Measurements from ENCODE around the gene KLHL18.

Gene KLHL18

DNA sequence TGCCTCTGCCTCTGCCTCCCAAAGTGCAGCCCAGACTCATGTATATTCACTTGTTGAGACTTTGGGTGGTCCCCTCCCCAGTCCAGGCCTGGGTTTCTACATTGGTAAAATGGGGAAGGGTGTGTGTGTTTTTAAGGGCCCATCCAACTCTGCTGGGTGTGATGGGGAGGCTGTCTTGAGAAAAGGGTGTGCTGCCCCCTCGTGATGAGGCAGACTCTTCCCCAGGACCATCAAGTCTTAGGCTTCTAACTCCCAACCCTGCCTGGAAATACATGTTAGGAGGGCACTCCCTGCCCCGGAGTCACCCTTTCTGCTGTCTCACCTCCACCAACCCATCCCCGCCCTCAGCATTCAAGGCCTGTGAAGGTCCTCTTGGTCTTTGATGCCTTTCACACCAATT, 93.6 kb downstream of the KLHL18 start:
- Mint-ChIP-seq H3K27ac (no peak overlapping the region), H3K27me3 (peaks cover 2% of the 10 kb centered on the region), H3K36me3 (ENCODE audit: low read depth) (peaks cover 10% of the 10 kb centered on the region), H3K4me1 (peaks cover 21% of the 10 kb centered on the region), H3K9me3 (no peaks in the 10 kb centered on the region), H3K4me3 (no peak overlapping the region)
- ATAC-seq: no peak
- no peak for DNase-seq

- ATAC-seq (no peak), DNase-seq (no peak)
- Mint-ChIP-seq H3K9me3 (no peaks in the 10 kb centered on the region), H3K27ac (no peak overlapping the region), H3K36me3 (ENCODE audit: low read depth) (peaks cover 10% of the 10 kb centered on the region), H3K27me3 (peaks cover 2% of the 10 kb centered on the region), H3K4me3 (no peak overlapping the region), H3K4me1 (peaks cover 28% of the 10 kb centered on the region)
Observed at GRCh38 chr3:47377186-47377585, 94.4 kb downstream of the KLHL18 start.

GRCh38 chr3:47378869-47379268, 96.1 kb downstream of the KLHL18 start:
- H3K27ac Mint-ChIP-seq: no peak overlapping the region
- H3K27me3 Mint-ChIP-seq: peaks cover 2% of the 10 kb centered on the region
- peaks cover 15% of the 10 kb centered on the region for H3K36me3 Mint-ChIP-seq (ENCODE audit: low read depth)
- ATAC-seq (no peak), DNase-seq (no peak)
- no peaks in the 10 kb centered on the region for H3K9me3 Mint-ChIP-seq
- H3K4me3 Mint-ChIP-seq: peak overlapping the region; percentile 99
- peaks cover 39% of the 10 kb centered on the region for H3K4me1 Mint-ChIP-seq

DNA sequence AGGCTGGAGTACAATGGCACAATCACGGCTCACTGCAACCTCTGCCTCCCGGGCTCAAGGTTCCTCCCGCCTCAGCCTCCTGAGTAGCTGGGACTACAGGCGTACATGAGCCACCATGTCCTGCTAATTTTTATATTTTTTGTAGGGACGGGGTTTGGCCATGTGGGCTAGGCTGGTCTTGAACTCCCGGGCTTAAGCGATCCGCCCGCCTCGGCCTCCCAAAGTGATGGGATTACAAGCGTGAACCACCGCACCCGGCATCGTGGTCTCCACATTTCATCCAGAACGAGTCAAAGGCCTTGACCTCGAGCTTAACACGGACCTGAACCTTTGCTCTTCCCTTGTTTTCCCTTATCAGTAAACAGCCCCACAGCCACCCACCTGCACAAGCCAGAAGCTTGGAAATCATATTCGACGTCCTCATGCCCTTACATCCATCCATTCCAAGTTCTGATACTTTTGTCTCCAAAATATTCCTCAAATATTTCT, 96.7 kb downstream of the KLHL18 start:
- no peak for ATAC-seq
- H3K27me3 Mint-ChIP-seq: peaks cover 2% of the 10 kb centered on the region
- no peaks in the 10 kb centered on the region for H3K9me3 Mint-ChIP-seq
- peak overlapping the region; percentile 99 for H3K4me3 Mint-ChIP-seq
- H3K27ac Mint-ChIP-seq: peak overlapping the region; percentile 100
- peaks cover 42% of the 10 kb centered on the region for H3K4me1 Mint-ChIP-seq
- peaks cover 15% of the 10 kb centered on the region for H3K36me3 Mint-ChIP-seq (ENCODE audit: low read depth)
- DNase-seq: no peak

GRCh38 chr3:47380026-47380600, 97.4 kb downstream of the KLHL18 start:
- ATAC-seq: peak; percentile 1
- Mint-ChIP-seq H3K27me3 (peaks cover 2% of the 10 kb centered on the region), H3K36me3 (ENCODE audit: low read depth) (peaks cover 18% of the 10 kb centered on the region), H3K4me1 (peaks cover 44% of the 10 kb centered on the region), H3K4me3 (peak overlapping the region; percentile 99), H3K9me3 (no peaks in the 10 kb centered on the region), H3K27ac (peak overlapping the region; percentile 100)
- no peak for DNase-seq

DNA sequence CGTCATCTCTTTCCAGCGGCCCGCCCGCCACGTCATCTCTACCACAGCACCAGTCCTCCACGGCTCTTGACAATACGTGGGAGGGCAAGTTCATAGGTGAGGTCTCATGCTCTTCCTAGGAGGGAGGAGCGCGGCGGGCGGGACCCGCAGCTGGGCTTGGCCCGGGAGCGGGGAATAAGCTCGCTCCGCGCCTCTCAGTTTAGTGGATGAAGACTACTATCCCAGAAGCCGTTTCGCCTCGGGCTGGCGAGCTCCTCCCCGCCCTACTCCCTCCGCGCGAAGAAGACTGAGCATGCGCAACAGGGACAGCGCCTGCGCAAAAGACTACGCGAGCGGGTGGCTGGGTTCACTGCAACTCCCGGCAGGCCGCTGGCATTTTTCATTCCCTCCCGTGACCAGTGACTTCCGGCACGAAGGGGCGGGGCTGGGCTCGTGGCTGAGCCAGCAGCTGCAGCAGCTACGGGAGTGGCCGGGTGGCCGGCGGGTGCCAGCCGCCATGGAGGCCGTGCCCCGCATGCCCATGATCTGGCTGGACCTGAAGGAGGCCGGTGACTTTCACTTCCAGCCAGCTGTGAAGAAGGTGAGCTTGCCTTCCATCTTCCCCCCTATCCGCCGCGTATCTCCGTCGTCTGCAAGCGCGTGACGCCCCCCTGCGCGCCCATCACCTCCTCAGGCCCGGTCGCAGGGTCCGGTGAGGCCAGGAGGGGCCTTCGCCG, 98.0 kb downstream of the KLHL18 start, which contains the start of gene PTPN23:
Gene PTPN23 (plus strand): TSS at position 421 of the 716 bp plus-strand sequence. CDS start 76 bp downstream, at position 497.
- ATAC-seq (peak; percentile 87), DNase-seq (peak; percentile 99)
- H3K27me3 Mint-ChIP-seq: peaks cover 2% of the 10 kb centered on the region
- H3K9me3 Mint-ChIP-seq: no peaks in the 10 kb centered on the region
- peak within 1 kb of the TSS; percentile 99 for H3K4me3 Mint-ChIP-seq
- peak within 1 kb of the TSS; percentile 100 for H3K27ac Mint-ChIP-seq
- peaks cover 21% of the 10 kb centered on the region for H3K36me3 Mint-ChIP-seq (ENCODE audit: low read depth)
- H3K4me1 Mint-ChIP-seq: peaks cover 48% of the 10 kb centered on the region

DNA sequence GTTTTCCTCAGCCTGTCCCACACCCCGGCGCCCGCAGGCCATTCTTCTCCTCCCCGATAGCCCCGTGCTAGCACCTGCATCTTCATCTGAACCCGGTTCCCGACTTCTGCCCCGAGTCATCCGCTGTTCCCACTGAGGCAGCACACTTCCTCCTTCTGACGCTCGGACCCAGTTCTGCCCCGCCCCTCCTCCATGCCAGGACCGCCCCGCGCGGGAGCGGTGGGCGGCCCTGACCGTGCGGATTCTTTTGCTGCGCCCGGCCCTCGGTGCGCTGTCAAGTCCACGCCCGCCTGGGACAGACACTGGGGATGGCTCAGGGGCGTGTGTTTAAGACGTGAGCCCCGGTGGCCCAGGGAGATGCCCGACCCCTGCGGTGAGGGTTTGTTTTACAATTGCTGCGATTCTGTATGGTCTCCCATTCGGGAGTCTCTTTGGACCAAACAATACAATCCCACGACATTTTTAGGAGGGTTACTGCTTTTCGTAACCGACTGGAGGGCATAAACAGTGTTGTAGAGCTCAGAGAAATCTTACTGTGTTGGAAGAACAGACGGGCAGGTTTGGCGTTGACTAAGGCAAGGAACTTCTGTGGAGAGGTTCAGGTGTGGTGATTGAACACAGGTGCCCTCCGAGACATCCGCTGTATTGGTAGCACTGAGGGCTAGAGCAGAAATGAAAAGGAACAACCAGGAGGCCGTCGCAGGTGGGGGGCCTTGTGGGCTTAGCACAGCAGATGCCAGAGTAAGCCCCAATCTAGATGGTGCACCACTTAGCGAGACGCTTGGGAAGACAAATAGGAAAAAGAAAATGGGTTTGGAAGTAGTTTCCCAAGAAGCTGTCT, 98.8 kb downstream of the KLHL18 start:
- H3K4me1 Mint-ChIP-seq: peaks cover 51% of the 10 kb centered on the region
- H3K36me3 Mint-ChIP-seq (ENCODE audit: low read depth): peaks cover 22% of the 10 kb centered on the region
- peak overlapping the region; percentile 99 for H3K4me3 Mint-ChIP-seq

GRCh38 chr3:47384425-47384824, 101.7 kb downstream of the KLHL18 start:
- H3K4me1 Mint-ChIP-seq: peaks cover 58% of the 10 kb centered on the region
- H3K4me3 Mint-ChIP-seq: no peak overlapping the region

More for the DNA sequence above, 98.8 kb downstream of the KLHL18 start:
- H3K9me3 Mint-ChIP-seq: no peaks in the 10 kb centered on the region
- ATAC-seq (peak; percentile 75), DNase-seq (peak; percentile 87)
- peak overlapping the region; percentile 100 for H3K27ac Mint-ChIP-seq
- H3K27me3 Mint-ChIP-seq: peaks cover 2% of the 10 kb centered on the region

DNA sequence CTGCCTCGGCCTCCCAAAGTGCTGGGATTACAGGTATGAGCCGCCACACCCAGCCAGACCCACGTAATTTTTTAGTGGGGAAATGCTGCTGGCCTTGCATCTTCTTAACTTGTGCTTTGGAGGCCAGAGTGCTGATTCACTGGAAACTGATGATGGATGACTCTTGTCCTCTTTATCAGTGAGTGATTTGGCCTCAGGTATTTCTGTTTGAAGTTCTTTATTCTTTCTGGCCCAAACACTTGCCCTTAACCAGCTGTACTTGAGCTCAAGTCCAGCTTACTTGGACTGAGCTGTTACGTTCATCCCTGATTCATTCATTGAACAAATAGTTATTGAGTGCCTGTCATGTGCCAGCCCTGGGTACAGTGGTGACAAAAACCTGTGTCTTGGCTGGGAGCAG, 102.3 kb downstream of the KLHL18 start:
- H3K4me3 Mint-ChIP-seq: no peak overlapping the region
- ATAC-seq: no peak
- H3K27ac Mint-ChIP-seq: no peak overlapping the region
- H3K36me3 Mint-ChIP-seq (ENCODE audit: low read depth): peaks cover 27% of the 10 kb centered on the region
- H3K9me3 Mint-ChIP-seq: no peaks in the 10 kb centered on the region
- H3K4me1 Mint-ChIP-seq: peaks cover 52% of the 10 kb centered on the region
- DNase-seq: no peak
- H3K27me3 Mint-ChIP-seq: peaks cover 2% of the 10 kb centered on the region

More at GRCh38 chr3:47384425-47384824, 101.7 kb downstream of the KLHL18 start:
- Mint-ChIP-seq H3K27me3 (peaks cover 2% of the 10 kb centered on the region), H3K9me3 (no peaks in the 10 kb centered on the region), H3K27ac (no peak overlapping the region), H3K36me3 (ENCODE audit: low read depth) (peaks cover 29% of the 10 kb centered on the region)
- DNase-seq: no peak
- no peak for ATAC-seq

DNA sequence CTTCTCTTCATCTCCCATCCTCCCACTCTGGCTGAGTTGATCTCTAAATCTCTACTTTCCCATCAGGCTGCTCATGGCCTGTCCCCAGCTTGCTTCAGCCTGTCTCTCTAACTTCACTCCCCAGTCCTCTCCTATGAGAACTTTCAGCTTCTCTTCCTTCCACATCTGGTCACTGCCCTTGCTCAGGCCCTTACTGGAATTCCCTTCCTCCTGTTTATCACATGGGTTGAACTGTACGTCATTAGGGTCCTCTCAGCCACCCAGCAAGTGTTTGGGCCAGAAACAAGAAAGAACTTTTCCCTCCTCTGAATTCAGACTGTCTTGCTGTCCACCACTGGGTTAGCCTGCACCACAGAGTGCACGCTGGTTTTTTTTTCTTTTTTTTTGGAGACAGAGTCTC, 103.1 kb downstream of the KLHL18 start:
- peaks cover 2% of the 10 kb centered on the region for H3K27me3 Mint-ChIP-seq
- peaks cover 25% of the 10 kb centered on the region for H3K36me3 Mint-ChIP-seq (ENCODE audit: low read depth)
- peaks cover 47% of the 10 kb centered on the region for H3K4me1 Mint-ChIP-seq
- ATAC-seq: no peak
- no peaks in the 10 kb centered on the region for H3K9me3 Mint-ChIP-seq
- H3K27ac Mint-ChIP-seq: no peak overlapping the region
- no peak overlapping the region for H3K4me3 Mint-ChIP-seq
- no peak for DNase-seq

DNA sequence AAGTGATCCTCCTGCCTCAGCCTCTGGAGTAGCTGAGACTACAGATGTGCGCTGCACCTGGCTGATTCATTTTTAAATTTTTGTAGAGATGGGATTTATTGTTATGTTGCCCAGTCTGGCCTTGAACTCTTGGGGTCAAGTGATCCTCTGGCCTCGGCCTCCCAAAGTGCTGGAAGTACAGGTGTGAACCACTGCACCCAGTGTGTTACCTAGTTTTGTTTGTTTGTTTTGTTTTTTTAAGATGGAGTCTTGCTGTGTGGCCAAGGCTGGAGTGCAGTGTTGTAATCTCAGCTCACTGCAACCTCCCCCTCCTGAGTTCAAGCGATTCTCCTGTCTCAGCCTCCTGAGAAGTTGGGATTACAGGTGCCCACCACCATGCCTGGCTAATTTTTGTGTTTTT, 110.2 kb downstream of the KLHL18 start:
- H3K27me3 Mint-ChIP-seq: no peaks in the 10 kb centered on the region
- H3K27ac Mint-ChIP-seq: no peak overlapping the region

DNA sequence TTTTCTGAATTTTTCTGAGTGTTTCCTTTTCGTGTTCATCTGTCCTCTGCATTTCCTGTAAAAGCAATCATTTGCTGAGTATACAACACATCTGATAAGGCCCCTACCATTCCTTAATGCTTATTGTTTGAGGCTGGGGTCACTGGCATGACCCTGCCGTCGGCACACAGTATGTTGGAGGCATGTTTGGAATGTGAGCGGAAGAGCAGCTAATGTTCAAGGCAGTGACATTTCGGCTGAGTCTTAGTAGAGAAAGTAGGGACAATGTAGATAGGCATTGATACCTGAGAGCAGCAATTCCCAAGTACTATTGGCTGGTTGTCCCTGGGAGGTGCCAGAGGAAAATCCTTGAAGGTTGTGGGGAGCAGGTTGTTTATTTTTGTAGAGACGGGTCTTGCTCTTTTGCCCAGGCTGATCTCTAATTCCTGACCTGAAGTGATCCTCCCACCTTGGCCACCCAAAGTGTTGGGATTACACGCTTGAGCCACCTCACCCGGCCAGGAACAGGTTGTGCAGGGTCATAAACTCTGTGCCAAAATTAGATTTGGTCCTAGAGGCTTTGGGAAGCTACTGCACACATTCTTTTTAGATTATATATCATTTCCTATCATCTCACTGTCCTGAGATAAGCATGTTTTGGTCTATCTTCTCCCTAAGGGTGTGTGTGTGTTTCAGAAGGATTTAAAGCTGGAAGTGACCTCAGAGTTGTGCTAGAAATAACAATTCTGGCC, 111.6 kb downstream of the KLHL18 start:
- no peak for DNase-seq
- Mint-ChIP-seq H3K27ac (no peak overlapping the region), H3K9me3 (no peaks in the 10 kb centered on the region), H3K4me3 (no peak overlapping the region), H3K27me3 (no peaks in the 10 kb centered on the region), H3K4me1 (peaks cover 11% of the 10 kb centered on the region), H3K36me3 (ENCODE audit: low read depth) (peaks cover 15% of the 10 kb centered on the region)
- ATAC-seq: no peak

More for the DNA sequence above, 110.2 kb downstream of the KLHL18 start:
- H3K36me3 Mint-ChIP-seq (ENCODE audit: low read depth): peaks cover 13% of the 10 kb centered on the region
- H3K9me3 Mint-ChIP-seq: no peaks in the 10 kb centered on the region
- peaks cover 13% of the 10 kb centered on the region for H3K4me1 Mint-ChIP-seq
- ATAC-seq (no peak), DNase-seq (no peak)
- H3K4me3 Mint-ChIP-seq: no peak overlapping the region

GRCh38 chr3:47394881-47395280, 112.1 kb downstream of the KLHL18 start:
- peaks cover 11% of the 10 kb centered on the region for H3K4me1 Mint-ChIP-seq
- H3K4me3 Mint-ChIP-seq: no peak overlapping the region
- DNase-seq: no peak
- H3K36me3 Mint-ChIP-seq (ENCODE audit: low read depth): peaks cover 17% of the 10 kb centered on the region
- H3K27me3 Mint-ChIP-seq: no peaks in the 10 kb centered on the region
- ATAC-seq: no peak
- no peak overlapping the region for H3K27ac Mint-ChIP-seq
- H3K9me3 Mint-ChIP-seq: no peaks in the 10 kb centered on the region
